HepG2 (cell line): ENCODE data around the gene JSRP1. TPM values are rescaled to one million over a fixed set of nuclear protein-coding genes. Genes with fewer than 3 reads are reported as not detected.

Experiments
- ARNT2 ChIP-seq: sonication (generic); formaldehyde crosslinking; IDR thresholded peaks from 2 replicates; pipeline ENCODE4 v1.8.0; 2022; ENCODE audit warnings: mild to moderate bottlenecking, low read depth, missing genetic modification reagents, moderate library complexity
- FOXA1 ChIP-seq, 2 experiments: fragments of 450-650 bp in 1 of 2; sonication (generic) in 1 of 2; formaldehyde crosslinking in 1 of 2; IDR thresholded peaks; 2 replicates each; pipeline versions ENCODE4 v1.4.0 to v1.6.1; 2016 to 2020; ENCODE audit warnings: missing genetic modification reagents in 1 of 2
- HNRNPLL ChIP-seq: fragments of 200-400 bp; formaldehyde crosslinking; IDR thresholded peaks from 2 replicates; pipeline ENCODE4 v1.6.1; 2017; ENCODE audit warnings: mild to moderate bottlenecking, low read depth, low read length; ENCODE audit not compliant: poor library complexity, severe bottlenecking
- HOXD1 ChIP-seq: sonication (generic); formaldehyde crosslinking; IDR thresholded peaks from 2 replicates; pipeline ENCODE4 v1.5.0; 2020; ENCODE audit warnings: missing genetic modification reagents
- KAT2B ChIP-seq: fragments of 150-350 bp; IDR thresholded peaks from 2 replicates; pipeline ENCODE4 v1.6.1; 2014; ENCODE audit warnings: low read depth, low read length, borderline replicate concordance
- KLF11 ChIP-seq: IDR thresholded peaks from 2 replicates; pipeline ENCODE4 v1.6.1; 2016; ENCODE audit warnings: missing compliant biosample characterization
- NFAT5 ChIP-seq: sonication (generic); formaldehyde crosslinking; IDR thresholded peaks from 2 replicates; pipeline ENCODE4 v1.4.0; 2020; ENCODE audit warnings: missing genetic modification reagents
- RFX5 ChIP-seq: IDR thresholded peaks from 2 replicates; pipeline ENCODE4 v1.6.1; 2011; ENCODE audit warnings: low read depth, low read length, improper control_type of control experiment
- SNRNP70 ChIP-seq: fragments of 200-400 bp; formaldehyde crosslinking; IDR thresholded peaks from 2 replicates; pipeline ENCODE4 v1.6.1; 2017; ENCODE audit warnings: mild to moderate bottlenecking, low read depth, low read length, moderate library complexity
- STAT5B ChIP-seq: sonication (generic); formaldehyde crosslinking; IDR thresholded peaks from 2 replicates; pipeline ENCODE4 v1.4.0; 2020; ENCODE audit warnings: missing genetic modification reagents
- TAF15 ChIP-seq: fragments of 200-400 bp; formaldehyde crosslinking; IDR thresholded peaks from one replicate; pipeline ENCODE4 v1.6.1; 2018; ENCODE audit warnings: mild to moderate bottlenecking, low read depth, low read length; ENCODE audit not compliant: poor library complexity, severe bottlenecking
- TIGD3 ChIP-seq: sonication (generic); formaldehyde crosslinking; IDR thresholded peaks from 2 replicates; pipeline ENCODE4 v1.5.1; 2020; ENCODE audit warnings: mild to moderate bottlenecking, missing genetic modification reagents, borderline replicate concordance
- ZNF256 ChIP-seq: sonication (generic); formaldehyde crosslinking; conservative IDR thresholded peaks from 2 replicates; pipeline ENCODE4 v1.4.0; 2020; ENCODE audit warnings: missing genetic modification reagents
- ZNF274 ChIP-seq: sonication (generic); formaldehyde crosslinking; IDR thresholded peaks from 2 replicates; pipeline ENCODE4 v1.5.1; 2020; ENCODE audit warnings: mild to moderate bottlenecking, missing genetic modification reagents
- ZNF383 ChIP-seq: sonication (generic); formaldehyde crosslinking; IDR thresholded peaks from 2 replicates; pipeline ENCODE4 v1.4.0; 2020; ENCODE audit warnings: missing genetic modification reagents, mild to moderate bottlenecking, borderline replicate concordance
- ZNF670 ChIP-seq: sonication (generic); formaldehyde crosslinking; IDR thresholded peaks from 2 replicates; pipeline ENCODE4 v1.8.0; 2022; ENCODE audit warnings: mild to moderate bottlenecking, missing genetic modification reagents, borderline replicate concordance
- ZNF781 ChIP-seq: sonication (generic); formaldehyde crosslinking; IDR thresholded peaks from 2 replicates; pipeline ENCODE4 v1.5.1; 2020; ENCODE audit warnings: borderline replicate concordance, mild to moderate bottlenecking, missing genetic modification reagents; ENCODE audit errors: not compliant biosample characterization
- ZSCAN12 ChIP-seq: sonication (generic); formaldehyde crosslinking; IDR thresholded peaks from 2 replicates; pipeline ENCODE4 v1.9.0; 2021; ENCODE audit warnings: mild to moderate bottlenecking, missing genetic modification reagents
- polyA plus RNA-seq, 8 experiments: library from polyadenylated mRNA; depleted of rRNA in 3 of 8; stranded (reverse) in 7 of 8; unstranded in 1 of 8; fragments of >200 nt; fragmentation: Illumina TruSeq in 4 of 8; extraction: Trizol in 4 of 8; gene quantifications; 2 replicates each; pipeline versions ENCODE4 v1.2.1 to v1.2.3, GENCODE V29; 2011 to 2016; ENCODE audit warnings: low read depth in 4 of 8, missing spikeins in 1 of 8, mixed read lengths in 1 of 8; ENCODE audit not compliant: insufficient read depth in 1 of 8
- total RNA-seq, 5 experiments: library from RNA; depleted of rRNA; stranded (reverse); fragments of >200 nt; fragmentation: Illumina TruSeq; extraction: Trizol; gene quantifications; 2 replicates each; pipeline ENCODE4 v1.2.3, GENCODE V29; 2016; ENCODE audit warnings: low read depth in 1 of 5
- TF ChIP-seq, protein P1 (sequence below): sonication (generic); formaldehyde crosslinking; IDR thresholded peaks from 2 replicates; pipeline ENCODE4 v1.5.1; 2020; ENCODE audit warnings: mild to moderate bottlenecking, missing genetic modification reagents, moderate library complexity

Gene JSRP1
- total and polyA plus RNA-seq, 2 of the 13 experiments (the other 11 are each of a cell fraction or from before 2014, with no cell fraction given), result 0.16 to 0.38 TPM

- TF ChIP-seq TAF15 (no peak), TIGD3 (CRISPR knock-in tag) (no peak), ZNF274 (CRISPR knock-in tag) (0 out of 2 replicates have a peak, but pooled peaks have one; percentile 44), ZNF256 (CRISPR knock-in tag) (no peak), HOXD1 (CRISPR knock-in tag) (0 out of 2 replicates have a peak, but pooled peaks have one; percentile 28), ZNF670 (CRISPR knock-in tag) (no peak), RFX5 (no peak), NFAT5 (CRISPR knock-in tag) (no peak), ZNF781 (no peak), ZSCAN12 (CRISPR knock-in tag) (no peak), ZNF383 (CRISPR knock-in tag) (no peak), STAT5B (no peak), KAT2B (no peak), ARNT2 (CRISPR knock-in tag) (no peak), SNRNP70 (no peak), HNRNPLL (no peak), KLF11 (CRISPR knock-in tag) (no peak), FOXA1 (IDR thresholded peaks at IDR 0.05) (no peak), FOXA1 (CRISPR knock-in tag; IDR thresholded peaks at IDR 0.05) (peak; percentile 34; the same call in 1 of the 2 replicates)
- TF ChIP-seq, protein P1, sequence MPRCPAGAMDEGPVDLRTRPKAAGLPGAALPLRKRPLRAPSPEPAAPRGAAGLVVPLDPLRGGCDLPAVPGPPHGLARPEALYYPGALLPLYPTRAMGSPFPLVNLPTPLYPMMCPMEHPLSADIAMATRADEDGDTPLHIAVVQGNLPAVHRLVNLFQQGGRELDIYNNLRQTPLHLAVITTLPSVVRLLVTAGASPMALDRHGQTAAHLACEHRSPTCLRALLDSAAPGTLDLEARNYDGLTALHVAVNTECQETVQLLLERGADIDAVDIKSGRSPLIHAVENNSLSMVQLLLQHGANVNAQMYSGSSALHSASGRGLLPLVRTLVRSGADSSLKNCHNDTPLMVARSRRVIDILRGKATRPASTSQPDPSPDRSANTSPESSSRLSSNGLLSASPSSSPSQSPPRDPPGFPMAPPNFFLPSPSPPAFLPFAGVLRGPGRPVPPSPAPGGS (CRISPR knock-in tag), result peak; percentile 62; the same call in 1 of the 2 replicates
Observed at GRCh38 chr19:2288338-2288817, 32.2 kb upstream of the JSRP1 start (continued).
